ENCODE measurements around the gene STOX2.

STOX2 gene

DNA sequence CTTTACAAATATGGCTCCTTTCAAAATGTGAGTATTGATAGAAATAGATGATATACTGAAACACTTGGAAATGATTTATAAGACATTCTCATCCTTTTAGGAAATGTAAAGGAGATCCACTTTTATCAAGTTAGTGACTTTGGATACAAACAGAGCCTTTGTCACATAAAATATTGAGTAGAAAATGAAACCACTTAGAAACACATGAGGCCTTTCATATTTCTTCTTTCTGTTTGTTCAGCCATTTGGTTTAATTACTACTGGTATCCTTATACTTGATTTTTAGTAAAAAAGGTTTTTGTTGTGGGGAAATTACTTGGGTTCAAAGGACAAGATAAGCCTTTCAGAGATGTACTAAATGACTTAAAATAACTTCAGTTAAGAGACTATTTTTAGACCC is 4.1 kb downstream of the STOX2 start:
- Histone ChIP-seq H3K9ac (no peak overlapping the region), H3K27me3 (ENCODE audit: insufficient read depth, low read depth) (no peaks in the 10 kb centered on the region), H4K20me1 (ENCODE audit: insufficient read depth) (no peaks in the 10 kb centered on the region), H3K4me2 (no peak overlapping the region), H3K27ac (no peak overlapping the region), H3K36me3 (ENCODE audit: insufficient read depth) (no peaks in the 10 kb centered on the region), H3K4me3 (IDR thresholded peaks at IDR 0.05; ENCODE audit: insufficient read depth, low read depth, low read length) (no peak overlapping the region), H3K79me2 (ENCODE audit: insufficient read depth, low read depth) (no peaks in the 10 kb centered on the region), H2AFZ (ENCODE audit: low read depth) (no peak overlapping the region), H3K4me1 (ENCODE audit: low read depth, poor library complexity, severe bottlenecking) (peaks cover 8% of the 10 kb centered on the region)
- TF ChIP-seq, protein P1, sequence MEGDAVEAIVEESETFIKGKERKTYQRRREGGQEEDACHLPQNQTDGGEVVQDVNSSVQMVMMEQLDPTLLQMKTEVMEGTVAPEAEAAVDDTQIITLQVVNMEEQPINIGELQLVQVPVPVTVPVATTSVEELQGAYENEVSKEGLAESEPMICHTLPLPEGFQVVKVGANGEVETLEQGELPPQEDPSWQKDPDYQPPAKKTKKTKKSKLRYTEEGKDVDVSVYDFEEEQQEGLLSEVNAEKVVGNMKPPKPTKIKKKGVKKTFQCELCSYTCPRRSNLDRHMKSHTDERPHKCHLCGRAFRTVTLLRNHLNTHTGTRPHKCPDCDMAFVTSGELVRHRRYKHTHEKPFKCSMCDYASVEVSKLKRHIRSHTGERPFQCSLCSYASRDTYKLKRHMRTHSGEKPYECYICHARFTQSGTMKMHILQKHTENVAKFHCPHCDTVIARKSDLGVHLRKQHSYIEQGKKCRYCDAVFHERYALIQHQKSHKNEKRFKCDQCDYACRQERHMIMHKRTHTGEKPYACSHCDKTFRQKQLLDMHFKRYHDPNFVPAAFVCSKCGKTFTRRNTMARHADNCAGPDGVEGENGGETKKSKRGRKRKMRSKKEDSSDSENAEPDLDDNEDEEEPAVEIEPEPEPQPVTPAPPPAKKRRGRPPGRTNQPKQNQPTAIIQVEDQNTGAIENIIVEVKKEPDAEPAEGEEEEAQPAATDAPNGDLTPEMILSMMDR (conservative IDR thresholded peaks at IDR 0.05; ENCODE audit: low read depth, low read length) = no peak

DNA sequence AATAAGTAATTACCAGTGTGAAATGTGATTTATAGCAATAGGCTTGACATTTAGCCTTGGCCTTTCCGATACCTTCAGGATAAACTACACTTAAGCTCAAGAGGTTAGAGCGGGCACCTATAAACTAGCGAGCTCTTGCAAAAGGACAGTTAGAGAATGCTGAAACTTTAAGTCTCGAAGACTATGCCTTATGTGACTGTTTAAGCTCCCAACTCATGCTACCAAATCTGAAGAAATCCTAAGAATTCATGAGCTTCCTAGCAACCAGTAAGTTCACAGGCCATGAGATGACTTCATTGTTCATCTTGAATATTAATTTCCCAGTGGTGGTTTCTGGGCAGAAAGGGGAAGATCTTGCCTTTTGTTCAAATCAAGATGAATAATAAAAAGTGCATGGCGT is 4.7 kb downstream of the STOX2 start:
- Histone ChIP-seq H4K20me1 (ENCODE audit: insufficient read depth) (no peaks in the 10 kb centered on the region), H3K79me2 (ENCODE audit: insufficient read depth, low read depth) (no peaks in the 10 kb centered on the region)
- TF ChIP-seq, protein P1 (conservative IDR thresholded peaks at IDR 0.05; ENCODE audit: low read depth, low read length) = no peak

DNA sequence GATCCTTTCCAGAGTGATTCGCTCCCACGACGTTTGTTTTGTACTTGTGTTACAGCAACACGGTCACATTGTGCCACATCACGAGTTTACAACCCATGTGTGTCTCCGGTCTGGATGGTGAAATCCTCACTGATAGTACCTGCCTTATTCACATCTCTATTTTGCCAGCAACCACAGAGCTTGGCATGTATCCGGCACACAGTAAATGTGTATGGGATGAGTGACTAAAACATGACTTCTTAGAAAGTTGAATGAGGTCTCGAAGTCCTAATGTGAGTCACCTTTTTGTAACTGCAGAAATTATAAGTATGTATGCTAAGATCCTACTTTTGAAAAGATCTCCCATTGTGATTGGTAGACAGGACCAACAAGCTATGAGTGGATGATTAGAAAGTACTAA is 7.5 kb downstream of the STOX2 start:
- Histone ChIP-seq H3K4me3 (IDR thresholded peaks at IDR 0.05; ENCODE audit: insufficient read depth, low read depth, low read length) (no peak overlapping the region), H3K36me3 (ENCODE audit: insufficient read depth) (no peaks in the 10 kb centered on the region), H2AFZ (ENCODE audit: low read depth) (no peak overlapping the region), H3K4me2 (no peak overlapping the region), H3K79me2 (ENCODE audit: insufficient read depth, low read depth) (no peaks in the 10 kb centered on the region), H3K9ac (no peak overlapping the region), H3K27me3 (ENCODE audit: insufficient read depth, low read depth) (no peaks in the 10 kb centered on the region), H3K27ac (no peak overlapping the region), H4K20me1 (ENCODE audit: insufficient read depth) (no peaks in the 10 kb centered on the region), H3K4me1 (ENCODE audit: low read depth, poor library complexity, severe bottlenecking) (no peaks in the 10 kb centered on the region)
- TF ChIP-seq, protein P1 (conservative IDR thresholded peaks at IDR 0.05; ENCODE audit: low read depth, low read length) = no peak

More for the DNA sequence above, 4.7 kb downstream of the STOX2 start:
- Histone ChIP-seq H3K9ac (no peak overlapping the region), H3K27me3 (ENCODE audit: insufficient read depth, low read depth) (no peaks in the 10 kb centered on the region), H2AFZ (ENCODE audit: low read depth) (no peak overlapping the region), H3K4me2 (no peak overlapping the region), H3K36me3 (ENCODE audit: insufficient read depth) (no peaks in the 10 kb centered on the region), H3K27ac (no peak overlapping the region), H3K4me3 (IDR thresholded peaks at IDR 0.05; ENCODE audit: insufficient read depth, low read depth, low read length) (no peak overlapping the region), H3K4me1 (ENCODE audit: low read depth, poor library complexity, severe bottlenecking) (peaks cover 3% of the 10 kb centered on the region)

DNA sequence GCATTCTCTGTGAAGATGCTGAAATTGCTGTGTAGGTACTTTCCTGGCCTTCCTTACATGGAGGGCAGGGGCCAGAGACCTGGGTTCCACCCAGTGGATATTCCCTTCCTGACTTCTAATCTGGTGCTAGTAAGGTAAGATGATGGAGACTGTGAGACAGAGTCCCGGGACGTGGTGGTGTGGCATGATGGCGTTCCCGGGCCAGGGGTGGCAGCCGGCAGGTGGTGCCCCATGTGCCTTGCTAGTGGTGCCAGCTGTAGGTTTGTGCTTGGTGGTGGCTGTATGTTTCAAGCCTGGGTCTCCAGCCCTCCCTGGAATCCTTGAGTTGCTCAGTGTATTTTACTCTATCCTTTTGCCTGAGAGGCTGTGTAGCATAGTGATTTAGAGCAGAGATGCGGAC is 10.9 kb downstream of the STOX2 start:
- no peaks in the 10 kb centered on the region for H3K79me2 ChIP-seq (ENCODE audit: insufficient read depth, low read depth)
- no peaks in the 10 kb centered on the region for H3K36me3 ChIP-seq (ENCODE audit: insufficient read depth)
- H3K4me3 ChIP-seq (IDR thresholded peaks at IDR 0.05; ENCODE audit: insufficient read depth, low read depth, low read length) = no peak overlapping the region
- no peaks in the 10 kb centered on the region for H3K27me3 ChIP-seq (ENCODE audit: insufficient read depth, low read depth)
- H4K20me1 ChIP-seq (ENCODE audit: insufficient read depth) = no peaks in the 10 kb centered on the region
- H2AFZ ChIP-seq (ENCODE audit: low read depth) = no peak overlapping the region
- no peak overlapping the region for H3K27ac ChIP-seq
- TF ChIP-seq, protein P1 (conservative IDR thresholded peaks at IDR 0.05; ENCODE audit: low read depth, low read length) = no peak
- no peak overlapping the region for H3K9ac ChIP-seq
- H3K4me2 ChIP-seq = no peak overlapping the region
- H3K4me1 ChIP-seq (ENCODE audit: low read depth, poor library complexity, severe bottlenecking) = no peaks in the 10 kb centered on the region

Data from KMS-11 (cell line).